Neural cell (in vitro differentiated cells): ENCODE results near the gene RANBP1. TPM values are rescaled to one million over a fixed set of nuclear protein-coding genes. Genes with fewer than 3 reads are reported as not detected.

Experiments
- H2AFZ ChIP-seq: fragments of 200-600, 300-800 bp; sonication (generic), shearing (Covaris generic); 2 replicates; pipeline ENCODE4 v1.6.0; 2014; ENCODE audit warnings: low read depth, mild to moderate bottlenecking, antibody characterized with exemption, low read length, moderate library complexity
- H3F3A ChIP-seq: fragments of 200-600 bp; shearing (Covaris generic); 2 replicates; pipeline ENCODE4 v1.6.1; 2016; ENCODE audit warnings: mild to moderate bottlenecking, moderate library complexity, mixed read lengths, antibody characterized with exemption, low read length; ENCODE audit not compliant: insufficient read depth, poor library complexity, severe bottlenecking
- H3K27ac ChIP-seq: fragments of 200-600, 300-800 bp; sonication (generic), shearing (Covaris generic); 2 replicates; pipeline ENCODE4 v1.5.1; 2014; ENCODE audit warnings: mild to moderate bottlenecking, low read length, moderate library complexity
- H3K27me3 ChIP-seq: fragments of 300-800, 200-600 bp; sonication (generic), shearing (Covaris generic); 2 replicates; pipeline ENCODE4 v1.6.0; 2014; ENCODE audit warnings: mild to moderate bottlenecking, low read depth, low read length, moderate library complexity; ENCODE audit not compliant: insufficient read depth
- H3K36me3 ChIP-seq: fragments of 300-800, 200-600 bp; sonication (generic), shearing (Covaris generic); 2 replicates; pipeline ENCODE4 v1.5.1; 2014; ENCODE audit warnings: mild to moderate bottlenecking, antibody characterized with exemption, low read length, moderate library complexity; ENCODE audit not compliant: insufficient read depth
- H3K4me2 ChIP-seq: fragments of 300-800, 200-600 bp; sonication (generic), shearing (Covaris generic); 2 replicates; pipeline ENCODE4 v1.6.0; 2014; ENCODE audit warnings: mild to moderate bottlenecking, low read length
- H3K4me3 ChIP-seq: fragments of 300-800, 200-600 bp; sonication (generic), shearing (Covaris generic); 2 replicates; pipeline ENCODE4 v1.5.1; 2014; ENCODE audit warnings: mild to moderate bottlenecking, low read length, moderate library complexity
- H3K79me2 ChIP-seq: fragments of 200-600 bp; shearing (Covaris generic); replicated peaks from 2 replicates; pipeline ENCODE4 v1.6.0; 2014; ENCODE audit warnings: mild to moderate bottlenecking, low read length, moderate library complexity; ENCODE audit not compliant: insufficient read depth
- H3K9ac ChIP-seq: fragments of 300-800, 200-600 bp; sonication (generic), shearing (Covaris generic); 2 replicates; pipeline ENCODE4 v1.6.1; 2016; ENCODE audit warnings: mild to moderate bottlenecking, low read length, mixed read lengths
- H3K9me2 ChIP-seq: fragments of 200-600 bp; shearing (Covaris generic); 2 replicates; pipeline ENCODE4 v1.6.1; 2016; ENCODE audit warnings: mild to moderate bottlenecking, low read length, mixed read lengths; ENCODE audit not compliant: insufficient read depth
- H3K9me3 ChIP-seq: fragments of 200-600, 300-800 bp; sonication (generic), shearing (Covaris generic); 2 replicates; pipeline ENCODE4 v1.6.1; 2016; ENCODE audit warnings: mild to moderate bottlenecking, mixed run types, low read length, moderate library complexity, mixed read lengths
- H4K20me1 ChIP-seq: fragments of 200-600 bp; shearing (Covaris generic); 2 replicates; pipeline ENCODE4 v1.6.1; 2016; ENCODE audit warnings: mild to moderate bottlenecking, mixed run types; ENCODE audit not compliant: insufficient read depth
- EP300 ChIP-seq: fragments of 450-650 bp; conservative IDR thresholded peaks from 2 replicates; pipeline ENCODE4 v1.6.1; 2014; ENCODE audit warnings: antibody characterized with exemption, mild to moderate bottlenecking, moderate library complexity; ENCODE audit not compliant: poor library complexity, severe bottlenecking
- EZH2 ChIP-seq: fragments of 200-600, 300-800 bp; shearing (Covaris generic), sonication (generic); IDR thresholded peaks from 2 replicates; pipeline ENCODE4 v1.6.1; 2014; ENCODE audit warnings: antibody characterized with exemption, low read length, borderline replicate concordance, mild to moderate bottlenecking; ENCODE audit not compliant: insufficient read depth, poor library complexity, severe bottlenecking
- MXI1 ChIP-seq: fragments of 450-650 bp; conservative IDR thresholded peaks from 2 replicates; pipeline ENCODE4 v1.6.1; 2014; ENCODE audit warnings: antibody characterized with exemption, mild to moderate bottlenecking; ENCODE audit not compliant: poor library complexity, severe bottlenecking
- POLR2AphosphoS5 ChIP-seq: IDR thresholded peaks from 2 replicates; pipeline ENCODE4 v1.6.1; 2012
- RAD21 ChIP-seq: fragments of 450-650 bp; conservative IDR thresholded peaks from 2 replicates; pipeline ENCODE4 v1.6.1; 2014; ENCODE audit warnings: antibody characterized with exemption, mild to moderate bottlenecking, moderate library complexity
- SMC3 ChIP-seq: fragments of 450-650 bp; conservative IDR thresholded peaks from 2 replicates; pipeline ENCODE4 v1.6.1; 2014; ENCODE audit warnings: antibody characterized with exemption, mild to moderate bottlenecking, moderate library complexity; ENCODE audit not compliant: poor library complexity
- TAF1 ChIP-seq: IDR thresholded peaks from 2 replicates; pipeline ENCODE4 v1.6.1; 2012; ENCODE audit warnings: low read depth
- polyA plus RNA-seq: library from polyadenylated mRNA; depleted of rRNA; stranded (reverse); fragments of >200 nt; gene quantifications from 2 replicates; pipeline ENCODE4 v1.2.3, GENCODE V29; 2014
- TF ChIP-seq, protein P1 (sequence below): fragments of 450-650 bp; IDR thresholded peaks from 2 replicates; pipeline ENCODE4 v1.5.1; 2014; ENCODE audit warnings: antibody characterized with exemption, mild to moderate bottlenecking, moderate library complexity; ENCODE audit not compliant: poor library complexity, severe bottlenecking
- TF ChIP-seq, protein P2 (sequence below): IDR thresholded peaks from 2 replicates; pipeline ENCODE4 v1.6.1; 2012; ENCODE audit warnings: borderline replicate concordance

The RANBP1 gene
- polyA plus RNA-seq, 1 donor from 2014 or later: 360 TPM

DNA sequence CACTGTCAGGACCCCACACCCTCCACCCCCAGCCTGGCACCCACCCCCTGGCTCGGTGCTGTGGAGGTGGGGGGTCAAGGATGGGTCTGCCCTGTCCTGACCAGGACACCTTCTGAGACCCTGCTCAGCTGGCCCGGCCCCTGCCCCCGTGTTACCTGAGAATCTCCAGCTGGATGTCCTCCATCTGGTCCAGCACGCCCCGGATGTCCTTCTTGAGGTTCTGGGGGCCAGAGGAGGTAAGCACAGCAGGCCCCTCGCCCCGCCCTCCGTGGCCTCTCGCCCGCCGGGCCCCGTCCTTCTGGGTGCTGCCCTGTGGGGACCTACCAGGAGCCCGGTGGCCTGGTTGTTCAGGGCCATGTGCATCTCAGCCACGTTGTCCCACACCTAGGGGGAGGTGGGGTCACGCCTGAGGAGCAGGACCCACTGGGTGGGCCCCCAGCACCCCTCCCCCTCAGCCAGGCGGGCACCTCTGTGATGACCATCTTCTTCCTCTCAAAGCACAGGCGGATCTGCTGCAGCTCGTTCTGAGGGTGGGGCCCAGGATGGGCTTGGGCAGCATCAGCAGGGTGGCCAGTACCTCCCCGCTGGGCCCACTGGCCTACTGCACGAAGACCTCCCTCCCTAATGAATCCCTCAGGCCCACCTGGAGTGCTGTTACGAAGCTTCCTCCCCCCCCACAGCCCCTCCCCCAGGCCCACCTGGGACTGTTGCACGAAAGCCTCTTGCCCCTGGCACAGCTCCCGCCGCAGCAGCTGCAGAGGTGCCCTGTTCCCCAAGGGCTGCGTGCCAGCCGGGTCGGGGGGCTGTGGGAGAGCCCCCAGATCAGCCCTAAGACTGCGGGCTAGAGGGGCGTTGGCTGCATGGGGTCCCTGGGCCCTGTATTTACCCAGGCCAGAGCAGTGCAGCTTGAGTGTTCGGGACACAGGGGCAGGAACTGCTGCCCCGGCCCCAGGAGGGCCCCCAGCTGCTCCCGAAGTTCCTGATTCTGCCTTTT is 33.6 kb downstream of the RANBP1 start:
- H3K36me3 ChIP-seq: no peaks in the 10 kb centered on the region
- H3K4me3 ChIP-seq: no peak overlapping the region
- no peak overlapping the region for H2AFZ ChIP-seq
- no peaks in the 10 kb centered on the region for H4K20me1 ChIP-seq
- no peak overlapping the region for H3K9ac ChIP-seq
- H3K27me3 ChIP-seq: no peaks in the 10 kb centered on the region
- no peaks in the 10 kb centered on the region for H3K79me2 ChIP-seq
- no peaks in the 10 kb centered on the region for H3K9me2 ChIP-seq
- TF ChIP-seq EP300 (no peak), MXI1 (no peak), RAD21 (no peak), EZH2 (no peak)
- H3F3A ChIP-seq: no peaks in the 10 kb centered on the region
- no peak overlapping the region for H3K4me2 ChIP-seq
- no peak overlapping the region for H3K27ac ChIP-seq
- no peaks in the 10 kb centered on the region for H3K9me3 ChIP-seq

DNA sequence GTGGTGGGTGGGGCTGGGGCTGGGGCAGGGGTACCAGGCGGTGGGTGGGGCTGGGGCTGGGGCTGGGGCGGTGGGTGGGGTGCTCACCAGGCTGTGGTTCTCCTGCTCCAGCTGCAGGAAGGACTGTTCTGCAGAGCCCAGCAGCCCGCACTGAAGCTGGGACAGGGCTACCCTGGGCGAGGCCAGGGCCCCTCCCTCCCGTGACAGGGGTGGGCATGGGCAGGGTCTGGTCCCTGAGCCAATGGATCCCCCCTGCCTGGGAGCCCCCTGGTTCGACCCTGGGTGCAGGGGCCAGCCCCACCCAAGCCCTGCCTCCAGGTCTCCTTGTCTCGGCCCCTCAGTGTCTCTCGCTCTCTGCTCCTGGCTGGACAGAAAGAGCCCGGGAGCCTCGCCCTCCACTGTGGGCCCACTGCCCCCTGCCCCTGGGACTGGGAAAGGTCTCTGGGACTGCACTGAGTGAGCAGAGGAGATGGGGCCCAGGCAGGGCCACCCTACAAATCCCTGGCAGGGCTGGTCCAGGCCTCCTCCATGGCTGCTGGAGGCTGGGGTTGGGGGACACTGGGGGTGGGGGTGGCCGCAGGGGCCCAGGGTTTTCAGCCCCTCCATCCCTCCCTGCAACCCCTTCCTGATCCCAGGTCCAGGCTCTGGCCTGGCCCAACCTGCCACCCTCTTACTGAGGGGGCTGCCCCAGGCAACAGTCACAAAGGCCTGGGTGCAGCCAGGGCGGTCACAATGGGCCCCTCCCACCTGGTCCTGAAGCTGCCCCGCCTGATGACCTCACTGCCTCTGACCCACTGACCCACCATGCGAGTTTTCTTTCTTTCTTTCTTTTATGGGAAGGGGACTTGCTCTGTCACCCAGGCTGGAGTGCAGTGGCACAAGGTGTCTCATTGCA is 34.7 kb downstream of the RANBP1 start, which contains the start of gene CCDC188:
CCDC188 (minus strand) TSS at position 675 of the 895 bp plus-strand sequence; CDS start at position 606, 69 bp downstream.
- no peak within 1 kb of the TSS for H3K4me2 ChIP-seq
- no peaks in the 10 kb centered on the region for H4K20me1 ChIP-seq
- H3K9me2 ChIP-seq: no peaks in the 10 kb centered on the region
- no peaks in the 10 kb centered on the region for H3K9me3 ChIP-seq
- no peak within 1 kb of the TSS for H3K9ac ChIP-seq
- no peak within 1 kb of the TSS for H3K27ac ChIP-seq
- H2AFZ ChIP-seq: no peak within 1 kb of the TSS
- H3K4me3 ChIP-seq: no peak within 1 kb of the TSS
- H3K27me3 ChIP-seq: no peaks in the 10 kb centered on the region
- H3F3A ChIP-seq: no peaks in the 10 kb centered on the region
- H3K36me3 ChIP-seq: no peaks in the 10 kb centered on the region
- TF ChIP-seq EP300: no peak
- TF ChIP-seq EZH2: no peak
- TF ChIP-seq, protein P1, sequence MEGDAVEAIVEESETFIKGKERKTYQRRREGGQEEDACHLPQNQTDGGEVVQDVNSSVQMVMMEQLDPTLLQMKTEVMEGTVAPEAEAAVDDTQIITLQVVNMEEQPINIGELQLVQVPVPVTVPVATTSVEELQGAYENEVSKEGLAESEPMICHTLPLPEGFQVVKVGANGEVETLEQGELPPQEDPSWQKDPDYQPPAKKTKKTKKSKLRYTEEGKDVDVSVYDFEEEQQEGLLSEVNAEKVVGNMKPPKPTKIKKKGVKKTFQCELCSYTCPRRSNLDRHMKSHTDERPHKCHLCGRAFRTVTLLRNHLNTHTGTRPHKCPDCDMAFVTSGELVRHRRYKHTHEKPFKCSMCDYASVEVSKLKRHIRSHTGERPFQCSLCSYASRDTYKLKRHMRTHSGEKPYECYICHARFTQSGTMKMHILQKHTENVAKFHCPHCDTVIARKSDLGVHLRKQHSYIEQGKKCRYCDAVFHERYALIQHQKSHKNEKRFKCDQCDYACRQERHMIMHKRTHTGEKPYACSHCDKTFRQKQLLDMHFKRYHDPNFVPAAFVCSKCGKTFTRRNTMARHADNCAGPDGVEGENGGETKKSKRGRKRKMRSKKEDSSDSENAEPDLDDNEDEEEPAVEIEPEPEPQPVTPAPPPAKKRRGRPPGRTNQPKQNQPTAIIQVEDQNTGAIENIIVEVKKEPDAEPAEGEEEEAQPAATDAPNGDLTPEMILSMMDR: no peak
- TF ChIP-seq, protein P2, sequence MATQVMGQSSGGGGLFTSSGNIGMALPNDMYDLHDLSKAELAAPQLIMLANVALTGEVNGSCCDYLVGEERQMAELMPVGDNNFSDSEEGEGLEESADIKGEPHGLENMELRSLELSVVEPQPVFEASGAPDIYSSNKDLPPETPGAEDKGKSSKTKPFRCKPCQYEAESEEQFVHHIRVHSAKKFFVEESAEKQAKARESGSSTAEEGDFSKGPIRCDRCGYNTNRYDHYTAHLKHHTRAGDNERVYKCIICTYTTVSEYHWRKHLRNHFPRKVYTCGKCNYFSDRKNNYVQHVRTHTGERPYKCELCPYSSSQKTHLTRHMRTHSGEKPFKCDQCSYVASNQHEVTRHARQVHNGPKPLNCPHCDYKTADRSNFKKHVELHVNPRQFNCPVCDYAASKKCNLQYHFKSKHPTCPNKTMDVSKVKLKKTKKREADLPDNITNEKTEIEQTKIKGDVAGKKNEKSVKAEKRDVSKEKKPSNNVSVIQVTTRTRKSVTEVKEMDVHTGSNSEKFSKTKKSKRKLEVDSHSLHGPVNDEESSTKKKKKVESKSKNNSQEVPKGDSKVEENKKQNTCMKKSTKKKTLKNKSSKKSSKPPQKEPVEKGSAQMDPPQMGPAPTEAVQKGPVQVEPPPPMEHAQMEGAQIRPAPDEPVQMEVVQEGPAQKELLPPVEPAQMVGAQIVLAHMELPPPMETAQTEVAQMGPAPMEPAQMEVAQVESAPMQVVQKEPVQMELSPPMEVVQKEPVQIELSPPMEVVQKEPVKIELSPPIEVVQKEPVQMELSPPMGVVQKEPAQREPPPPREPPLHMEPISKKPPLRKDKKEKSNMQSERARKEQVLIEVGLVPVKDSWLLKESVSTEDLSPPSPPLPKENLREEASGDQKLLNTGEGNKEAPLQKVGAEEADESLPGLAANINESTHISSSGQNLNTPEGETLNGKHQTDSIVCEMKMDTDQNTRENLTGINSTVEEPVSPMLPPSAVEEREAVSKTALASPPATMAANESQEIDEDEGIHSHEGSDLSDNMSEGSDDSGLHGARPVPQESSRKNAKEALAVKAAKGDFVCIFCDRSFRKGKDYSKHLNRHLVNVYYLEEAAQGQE: no peak
- TF ChIP-seq TAF1: no peak
- TF ChIP-seq MXI1: no peak
- no peak for TF ChIP-seq RAD21
- TF ChIP-seq SMC3: no peak
- TF ChIP-seq POLR2AphosphoS5: no peak
- no peaks in the 10 kb centered on the region for H3K79me2 ChIP-seq
